Measurements from ENCODE around the gene SGF29. TPM values are rescaled to one million over a fixed set of nuclear protein-coding genes. Genes with fewer than 3 reads are reported as not detected.
"Not testable (repeated sequence)": the region's sequence is repeated elsewhere in the genome, so short reads cannot be mapped to it uniquely, and the experiment has no call there.

The SGF29 gene
- total RNA-seq, 1 donor from 2014 or later: 20.2 TPM

GRCh38 chr16:28531777-28532744 is 21.7 kb upstream of the SGF29 start:
- intact Hi-C loops (cut with DNase I): no loop called here
- peak; percentile 98 for ATAC-seq

GRCh38 chr16:28532940-28533647 is 20.6 kb upstream of the SGF29 start:
- intact Hi-C loops (cut with DNase I): no loop called here
- no peak for ATAC-seq
- DNase-seq (ENCODE audit: missing footprints): no peak

More at GRCh38 chr16:28531777-28532744, 21.7 kb upstream of the SGF29 start:
- DNase-seq (ENCODE audit: missing footprints): peak; percentile 92

- DNase-seq (ENCODE audit: missing footprints): no peak
- intact Hi-C loops (cut with DNase I): no loop called here
- ATAC-seq: peak; percentile 16
These were observed 19.0 kb upstream of the SGF29 start for GRCh38 chr16:28534542-28535373.

GRCh38 chr16:28537076-28537475 is 16.6 kb upstream of the SGF29 start:
- no peak for ATAC-seq
- DNase-seq (ENCODE audit: missing footprints): no peak
- intact Hi-C loops (cut with DNase I): no loop called here

- DNase-seq (ENCODE audit: missing footprints) (no peak), ATAC-seq (no peak)
- intact Hi-C loops (cut with DNase I): no loop called here
These were observed 15.6 kb upstream of the SGF29 start for GRCh38 chr16:28537964-28538732.

GRCh38 chr16:28538733-28539596 is 14.8 kb upstream of the SGF29 start, which contains the start of gene NUPR1:
Gene NUPR1 (minus strand): TSS chr16:28538974. CDS start chr16:28538907, 67 bp downstream.
- peak; percentile 98 for ATAC-seq
- intact Hi-C loops (cut with DNase I): no loop called here
- peak; percentile 93 for DNase-seq (ENCODE audit: missing footprints)

GRCh38 chr16:28540346-28540745 is 13.4 kb upstream of the SGF29 start:
- intact Hi-C loops (cut with DNase I): no loop called here
- no peak for ATAC-seq
- no peak for DNase-seq (ENCODE audit: missing footprints)

- ATAC-seq (no peak), DNase-seq (ENCODE audit: missing footprints) (no peak)
- intact Hi-C loops (cut with DNase I): no loop called here
These were observed 11.1 kb upstream of the SGF29 start for GRCh38 chr16:28542646-28543045.

GRCh38 chr16:28543072-28543471 is 10.6 kb upstream of the SGF29 start:
- no peak for ATAC-seq

GRCh38 chr16:28544998-28545397 is 8.7 kb upstream of the SGF29 start:
- intact Hi-C loops (cut with DNase I): no loop called here
- no peak for ATAC-seq
- no peak for DNase-seq (ENCODE audit: missing footprints)

More at GRCh38 chr16:28543072-28543471, 10.6 kb upstream of the SGF29 start:
- DNase-seq (ENCODE audit: missing footprints): no peak
- intact Hi-C loops (cut with DNase I): no loop called here

- intact Hi-C loops (cut with DNase I): not testable (repeated sequence)
These were observed 7.8 kb upstream of the SGF29 start for GRCh38 chr16:28545964-28546363.

GRCh38 chr16:28546626-28547025 is 7.1 kb upstream of the SGF29 start:
- no peak for DNase-seq (ENCODE audit: missing footprints)
- intact Hi-C loops (cut with DNase I): no loop called here
- no peak for ATAC-seq

More at GRCh38 chr16:28545964-28546363, 7.8 kb upstream of the SGF29 start:
- not testable (repeated sequence) for ATAC-seq; DNase-seq (ENCODE audit: missing footprints)

- no peak for DNase-seq (ENCODE audit: missing footprints)
- ATAC-seq: no peak
- intact Hi-C loops (cut with DNase I): no loop called here
These were observed 5.4 kb upstream of the SGF29 start for GRCh38 chr16:28548306-28548802.

- ATAC-seq (no peak), DNase-seq (ENCODE audit: missing footprints) (no peak)
- intact Hi-C loops (cut with DNase I): no loop called here
These were observed 4.3 kb upstream of the SGF29 start for GRCh38 chr16:28549301-28549899.

GRCh38 chr16:28554634-28555423 is 1.1 kb downstream of the SGF29 start:
- DNase-seq (ENCODE audit: missing footprints) (no peak), ATAC-seq (no peak)
- intact Hi-C loops (cut with DNase I): loop anchor here (10.0 kb wide), 1 partner anchor 60 kb away; the partner anchor contains the start of genes APOBR and CLN3

- no peak for DNase-seq (ENCODE audit: missing footprints)
- ATAC-seq: no peak
- intact Hi-C loops (cut with DNase I): loop anchor here (10.0 kb wide), 1 partner anchor 61 kb away; the partner anchor contains the start of genes APOBR and CLN3
These were observed 1.8 kb downstream of the SGF29 start for GRCh38 chr16:28555561-28555960.

Measured in Right ventricle myocardium inferior (tissue), 1 donor.